ENCODE measurements around the gene ELP4.

DNA sequence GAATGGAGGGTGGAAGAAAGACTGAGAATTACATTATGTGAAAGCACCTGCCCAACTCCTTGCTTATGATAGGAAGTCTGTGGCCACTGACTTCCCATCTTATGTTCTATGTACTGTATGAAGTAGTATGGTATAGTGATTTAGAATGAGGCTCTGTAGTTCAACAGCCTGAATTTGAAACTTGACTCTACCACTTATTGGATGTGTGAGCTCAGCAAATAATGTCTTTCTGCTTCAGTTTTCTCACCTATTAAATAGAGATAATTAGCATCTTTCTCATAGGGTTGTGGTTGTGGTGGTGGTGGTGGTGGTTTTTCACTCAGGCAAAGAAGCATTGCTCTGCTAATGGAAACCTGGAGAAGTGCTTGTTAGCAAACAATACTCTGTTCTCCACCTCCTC is 180.0 kb downstream of the ELP4 start:
- no peak for TF ChIP-seq EZH2phosphoT487 (IDR thresholded peaks at IDR 0.05; ENCODE audit: borderline replicate concordance, low read length)
- TF ChIP-seq, protein P1, sequence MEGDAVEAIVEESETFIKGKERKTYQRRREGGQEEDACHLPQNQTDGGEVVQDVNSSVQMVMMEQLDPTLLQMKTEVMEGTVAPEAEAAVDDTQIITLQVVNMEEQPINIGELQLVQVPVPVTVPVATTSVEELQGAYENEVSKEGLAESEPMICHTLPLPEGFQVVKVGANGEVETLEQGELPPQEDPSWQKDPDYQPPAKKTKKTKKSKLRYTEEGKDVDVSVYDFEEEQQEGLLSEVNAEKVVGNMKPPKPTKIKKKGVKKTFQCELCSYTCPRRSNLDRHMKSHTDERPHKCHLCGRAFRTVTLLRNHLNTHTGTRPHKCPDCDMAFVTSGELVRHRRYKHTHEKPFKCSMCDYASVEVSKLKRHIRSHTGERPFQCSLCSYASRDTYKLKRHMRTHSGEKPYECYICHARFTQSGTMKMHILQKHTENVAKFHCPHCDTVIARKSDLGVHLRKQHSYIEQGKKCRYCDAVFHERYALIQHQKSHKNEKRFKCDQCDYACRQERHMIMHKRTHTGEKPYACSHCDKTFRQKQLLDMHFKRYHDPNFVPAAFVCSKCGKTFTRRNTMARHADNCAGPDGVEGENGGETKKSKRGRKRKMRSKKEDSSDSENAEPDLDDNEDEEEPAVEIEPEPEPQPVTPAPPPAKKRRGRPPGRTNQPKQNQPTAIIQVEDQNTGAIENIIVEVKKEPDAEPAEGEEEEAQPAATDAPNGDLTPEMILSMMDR (conservative IDR thresholded peaks at IDR 0.05; ENCODE audit: low read depth, low read length) = no peak

Data from PC-3 (cell line).